Epithelial cell of prostate (primary cell): ENCODE data around the gene VPS13D.

Experiments
- DNase-seq: peaks from one replicate; pipeline ENCODE4 v3.0.0-alpha.2; 2011; ENCODE audit warnings: low read depth, low spot score
- H3K27ac ChIP-seq: fragments of 450-650 bp; 2 replicates; pipeline ENCODE4 v1.5.1; 2017; ENCODE audit warnings: mild to moderate bottlenecking

Gene VPS13D

DNA sequence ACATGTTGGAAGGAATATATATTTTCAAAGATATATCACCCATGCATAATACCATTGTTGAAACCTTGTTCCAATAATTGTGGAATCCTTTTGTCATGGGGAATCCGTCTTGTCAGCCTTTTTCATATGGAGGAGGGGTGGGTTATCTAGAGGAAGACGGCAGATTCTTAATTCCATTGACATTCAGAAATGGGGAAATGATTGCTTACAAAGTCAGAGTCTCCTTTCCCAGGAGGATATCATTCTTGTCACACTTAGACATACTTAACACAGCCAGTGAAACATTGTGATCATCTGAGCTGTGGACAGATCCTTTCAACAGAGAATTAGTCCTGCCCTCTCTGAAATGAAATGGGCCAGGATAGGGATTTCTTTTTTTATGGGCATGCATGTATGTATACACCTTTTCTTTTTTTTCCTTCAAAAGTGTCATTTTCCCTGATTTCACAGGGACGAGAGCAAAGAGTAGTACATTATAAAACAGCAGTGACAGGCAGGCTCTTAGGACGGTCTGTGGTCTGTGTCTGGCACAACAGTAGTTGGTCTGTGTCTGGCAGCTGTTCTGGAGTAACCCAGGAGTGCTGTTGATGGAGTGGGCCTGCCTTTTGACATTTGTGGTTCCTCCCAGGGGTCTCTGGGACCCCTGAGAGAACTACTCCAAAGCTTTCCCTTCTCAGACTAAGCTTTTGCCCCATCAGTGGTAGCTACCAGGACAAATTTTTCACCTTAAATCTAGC is 50.1 kb downstream of the VPS13D start:
- no peak for DNase-seq
- H3K27ac ChIP-seq = no peak overlapping the region

DNA sequence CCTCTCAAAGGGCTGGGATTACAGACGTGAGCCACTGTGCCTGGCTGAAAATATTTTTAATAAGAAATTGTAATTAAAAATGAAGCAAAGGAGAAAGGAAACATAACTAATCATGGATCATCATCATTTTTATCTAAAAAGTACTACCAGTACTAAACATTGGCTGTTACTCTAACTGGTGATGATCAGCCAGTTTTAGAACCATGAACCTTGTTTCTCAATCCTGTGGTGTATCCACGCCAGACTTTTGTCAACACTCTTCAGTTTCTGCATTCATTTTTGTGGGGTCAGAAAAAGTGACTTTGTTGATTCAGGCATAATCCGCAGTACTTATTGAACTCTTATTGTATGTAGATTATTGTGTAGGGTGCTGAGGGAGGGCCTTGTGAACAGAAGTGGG is 52.3 kb downstream of the VPS13D start:
- no peak overlapping the region for H3K27ac ChIP-seq
- DNase-seq = no peak

DNA sequence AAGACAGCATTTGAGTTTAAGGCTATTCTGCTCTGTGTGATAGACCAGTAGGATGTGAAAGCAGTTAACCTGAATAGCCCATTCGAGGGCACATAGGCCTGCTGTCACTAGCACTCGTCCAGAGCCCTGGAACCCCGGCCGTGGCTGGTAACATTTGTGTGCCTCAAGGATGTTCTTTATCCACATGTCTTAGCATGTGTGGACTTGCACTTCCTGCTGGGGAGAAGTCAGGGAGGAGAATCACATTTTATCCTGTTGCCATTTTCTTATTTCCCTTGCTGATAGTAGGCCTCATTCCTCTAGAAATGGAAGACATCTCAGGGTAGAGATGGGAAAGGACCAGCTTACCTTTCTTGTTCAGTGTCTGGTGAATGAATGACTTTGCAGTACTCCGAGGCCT is 54.7 kb downstream of the VPS13D start:
- H3K27ac ChIP-seq = no peak overlapping the region
- no peak for DNase-seq

DNA sequence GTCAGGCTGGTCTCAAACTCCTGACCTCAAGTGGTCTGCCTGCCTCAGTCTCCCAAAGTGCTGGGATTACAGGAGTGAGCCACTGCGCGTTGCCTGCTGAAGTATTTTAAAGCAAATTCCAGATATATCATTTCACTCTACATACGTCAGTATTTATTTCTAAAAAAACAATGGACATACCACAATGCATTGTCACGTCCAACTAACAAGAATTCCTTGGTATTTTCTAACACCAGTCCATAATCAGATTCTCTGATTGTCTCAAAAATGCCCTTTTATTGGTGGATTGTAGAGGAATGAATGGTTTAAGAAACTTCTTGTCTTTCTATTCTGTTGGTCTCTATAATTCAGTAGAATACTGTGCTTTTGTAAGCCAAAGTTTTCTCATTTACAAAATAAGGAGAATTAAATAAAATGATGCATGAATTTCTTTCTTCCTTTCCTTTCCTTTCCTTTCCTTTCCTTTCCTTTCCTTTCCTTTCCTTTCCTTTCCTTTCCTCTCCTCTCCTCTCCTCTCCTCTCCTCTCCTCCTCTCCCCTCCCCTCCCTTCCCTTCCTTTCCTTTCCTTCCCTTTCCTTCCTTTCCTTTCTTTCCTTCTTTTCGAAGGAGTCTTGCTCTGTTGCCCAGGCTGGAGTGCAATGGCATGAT is 55.8 kb downstream of the VPS13D start:
- H3K27ac ChIP-seq = no peak overlapping the region
- no peak for DNase-seq

DNA sequence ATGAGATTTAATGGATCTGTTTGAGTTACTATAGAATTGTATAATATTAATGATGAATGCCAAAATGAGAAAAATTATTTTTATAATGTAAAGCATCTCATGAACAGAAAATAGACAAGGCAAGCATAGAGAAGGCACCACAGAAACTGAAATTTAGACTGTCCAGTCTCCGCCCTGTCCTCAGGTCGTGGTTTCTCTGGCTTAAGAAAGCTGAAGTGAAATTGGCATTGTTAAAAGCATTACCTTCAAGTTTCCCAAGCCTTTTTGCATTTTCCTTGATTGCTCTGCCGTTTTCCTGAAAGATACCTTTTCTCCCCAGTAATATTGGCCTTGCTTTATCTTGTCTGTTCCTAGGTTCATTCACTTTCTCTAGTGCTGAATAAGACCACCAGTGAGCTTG is 58.0 kb downstream of the VPS13D start:
- no peak overlapping the region for H3K27ac ChIP-seq
- DNase-seq = no peak

DNA sequence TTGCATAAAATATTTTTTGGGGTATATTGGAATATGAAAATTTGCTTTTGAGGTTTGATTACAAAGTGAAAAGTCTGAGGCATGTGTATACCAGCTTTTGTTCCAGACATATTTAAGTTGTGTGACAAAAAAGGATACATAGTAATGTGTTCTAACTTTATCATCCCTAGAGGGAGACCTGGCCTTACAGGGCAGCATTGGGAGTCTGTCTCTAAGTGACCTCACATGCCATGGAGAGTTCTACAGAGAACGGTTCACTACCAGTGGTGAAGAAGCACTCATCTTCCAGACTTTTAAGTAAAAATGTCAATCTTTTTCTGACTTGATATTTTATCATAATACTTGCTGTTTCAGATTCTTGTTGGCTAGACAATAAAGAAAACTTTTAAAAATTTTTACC is 61.0 kb downstream of the VPS13D start:
- H3K27ac ChIP-seq = no peak overlapping the region
- DNase-seq = no peak

DNA sequence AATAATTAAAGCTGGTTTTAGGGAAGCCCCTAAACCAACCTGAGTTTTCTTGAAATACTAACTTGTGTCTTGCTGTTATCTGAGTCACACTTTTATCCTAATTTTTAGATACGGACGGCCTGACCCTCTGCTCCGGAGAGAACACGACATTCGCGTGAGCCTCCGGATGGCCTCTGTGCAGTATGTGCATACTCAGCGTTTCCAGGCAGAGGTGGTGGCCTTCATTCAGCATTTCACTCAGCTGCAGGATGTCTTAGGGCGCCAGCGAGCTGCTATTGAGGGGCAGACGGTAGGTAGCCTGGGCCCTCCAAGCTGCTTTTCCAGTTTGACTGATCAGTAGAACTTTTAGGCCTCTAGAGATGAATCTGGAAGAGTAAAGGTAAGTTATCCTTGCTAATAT is 63.6 kb downstream of the VPS13D start:
- H3K27ac ChIP-seq = no peak overlapping the region
- DNase-seq = no peak

DNA sequence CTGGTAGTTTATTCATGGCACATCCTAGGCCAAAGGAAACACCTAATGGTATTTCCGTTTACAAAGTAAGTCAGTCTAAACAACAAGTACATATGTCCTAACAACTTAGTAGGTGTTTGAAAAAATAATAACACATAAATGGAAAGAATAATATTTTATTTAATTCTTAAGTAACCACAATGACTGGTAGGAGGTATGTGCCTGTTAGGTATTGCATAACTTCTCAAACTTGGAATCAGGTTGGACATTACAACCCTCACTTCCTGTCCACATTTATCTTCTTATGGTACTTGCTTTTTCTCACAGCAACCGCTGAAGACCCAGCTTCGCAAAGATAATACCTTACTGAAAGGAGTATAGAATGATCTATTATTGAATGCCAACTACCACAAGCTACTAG is 64.2 kb downstream of the VPS13D start:
- DNase-seq = no peak
- no peak overlapping the region for H3K27ac ChIP-seq

DNA sequence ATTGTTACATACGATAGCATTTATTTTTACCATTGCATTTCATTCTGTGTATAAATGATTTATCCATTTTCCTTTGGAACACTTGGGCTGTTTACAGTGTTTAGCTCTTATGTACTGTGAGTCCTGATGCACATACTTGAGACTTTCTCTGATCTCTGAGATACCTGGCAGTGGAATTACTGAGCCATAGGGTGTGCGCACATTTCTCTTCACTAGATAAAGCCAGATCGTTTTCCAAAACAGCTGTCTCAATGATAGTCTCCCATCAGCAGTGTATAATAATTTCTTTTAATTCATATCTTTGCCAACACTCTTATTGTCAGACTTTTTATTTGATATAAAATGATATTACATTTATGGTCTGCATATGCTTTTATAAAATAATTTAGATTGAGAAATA is 66.2 kb downstream of the VPS13D start:
- DNase-seq = no peak
- no peak overlapping the region for H3K27ac ChIP-seq

DNA sequence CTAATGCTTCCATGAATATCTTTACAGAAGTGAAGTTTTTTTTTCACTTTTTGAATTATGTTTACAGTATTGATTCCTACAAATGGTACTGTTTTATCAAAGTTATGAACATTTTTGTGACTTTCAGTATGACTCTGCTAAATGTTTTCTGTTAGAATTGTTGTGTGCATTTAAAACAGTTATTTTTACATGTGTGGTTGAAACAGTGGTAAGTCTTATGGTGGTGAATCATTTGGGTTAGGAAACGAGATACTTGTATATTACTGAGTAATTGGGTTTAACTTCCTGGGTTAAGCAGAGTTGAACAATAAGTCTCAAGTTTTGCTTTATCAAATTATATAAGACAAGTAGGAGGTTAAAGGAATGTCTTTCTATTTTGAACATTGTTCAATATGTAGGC is 66.8 kb downstream of the VPS13D start:
- H3K27ac ChIP-seq = no peak overlapping the region
- peak; percentile 49 for DNase-seq

DNA sequence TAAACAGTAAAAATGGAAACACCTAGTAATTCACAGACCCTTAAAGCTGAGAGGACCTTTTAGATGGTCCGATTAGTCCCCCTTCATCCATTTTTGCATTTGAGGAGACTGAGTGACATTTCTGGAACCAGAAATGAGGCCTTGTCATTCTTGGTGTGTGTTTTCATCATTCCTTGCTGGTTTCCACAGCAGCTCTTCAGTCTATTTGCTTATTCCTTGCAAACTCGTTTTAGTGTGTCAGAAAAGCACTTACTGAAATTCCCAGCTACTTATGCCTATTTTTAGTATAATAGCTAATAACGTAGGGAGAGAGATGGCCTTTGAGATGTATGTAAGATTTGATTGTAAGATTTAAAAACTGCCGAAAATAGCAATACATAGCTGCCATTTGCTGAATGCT is 70.9 kb downstream of the VPS13D start:
- H3K27ac ChIP-seq = no peak overlapping the region
- no peak for DNase-seq

DNA sequence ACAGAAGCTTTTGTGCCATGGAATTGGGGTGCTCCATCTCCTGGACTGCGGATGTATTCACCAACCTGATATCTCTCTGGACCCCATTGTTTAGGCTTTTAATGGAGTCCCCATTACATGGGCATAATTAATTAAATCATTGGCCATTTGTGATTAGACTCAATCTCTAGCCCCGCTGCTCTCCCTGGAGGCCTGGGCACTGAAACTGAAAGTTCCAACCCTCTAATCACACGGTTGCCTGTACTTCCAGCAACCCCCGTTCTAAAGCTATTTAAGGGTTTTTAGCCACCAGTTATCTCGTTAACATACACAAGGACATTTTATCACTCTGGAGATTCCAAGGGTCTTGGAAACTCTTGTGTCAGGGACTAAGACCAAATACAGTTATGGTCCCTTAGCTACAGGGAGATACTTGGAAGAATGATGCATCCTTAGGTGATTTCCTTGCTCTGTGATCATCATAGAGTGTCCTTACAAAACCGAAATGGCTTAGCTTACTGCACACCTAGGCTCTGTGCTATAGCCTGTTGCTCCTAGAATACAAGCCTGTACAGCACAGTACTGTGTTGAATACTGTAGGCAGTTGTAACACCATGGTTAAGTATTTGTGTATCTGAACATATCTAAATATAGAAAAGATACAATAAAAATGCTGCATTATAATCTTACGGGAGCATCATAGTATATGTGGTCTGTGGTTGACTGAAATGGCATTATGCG is 71.8 kb downstream of the VPS13D start:
- no peak for DNase-seq

DNA sequence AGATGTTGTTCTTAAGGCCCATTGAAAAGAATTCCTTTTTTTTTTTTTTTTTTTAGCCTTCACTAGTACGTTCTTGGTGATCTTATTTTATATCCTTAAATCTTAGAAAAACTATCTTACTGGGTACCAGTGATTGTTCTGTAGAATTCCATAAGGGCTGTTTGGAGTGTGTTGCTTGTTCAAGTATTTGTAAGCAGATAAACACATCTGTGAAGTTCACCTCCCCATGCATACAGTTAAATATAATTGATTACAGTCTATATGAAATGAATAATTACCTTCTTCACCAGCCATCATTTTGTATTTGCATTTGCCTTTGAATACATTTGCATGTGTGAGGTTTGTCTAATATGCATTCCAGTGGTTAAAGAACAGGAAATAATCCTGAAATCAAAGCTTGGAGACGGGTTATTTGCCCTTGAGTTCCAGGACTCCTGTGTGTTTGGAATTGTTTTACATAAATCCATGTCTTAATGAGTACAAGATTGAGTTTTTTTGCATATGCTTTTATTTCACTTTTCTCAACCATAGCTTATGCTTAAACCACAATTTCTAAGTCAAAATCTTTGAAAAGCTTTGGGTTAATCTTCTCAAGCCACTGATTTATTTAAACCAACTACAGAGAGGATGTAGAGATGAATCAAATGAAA is 73.1 kb downstream of the VPS13D start:
- H3K27ac ChIP-seq = no peak overlapping the region
- no peak for DNase-seq

More for the DNA sequence above, 71.8 kb downstream of the VPS13D start:
- no peak overlapping the region for H3K27ac ChIP-seq

DNA sequence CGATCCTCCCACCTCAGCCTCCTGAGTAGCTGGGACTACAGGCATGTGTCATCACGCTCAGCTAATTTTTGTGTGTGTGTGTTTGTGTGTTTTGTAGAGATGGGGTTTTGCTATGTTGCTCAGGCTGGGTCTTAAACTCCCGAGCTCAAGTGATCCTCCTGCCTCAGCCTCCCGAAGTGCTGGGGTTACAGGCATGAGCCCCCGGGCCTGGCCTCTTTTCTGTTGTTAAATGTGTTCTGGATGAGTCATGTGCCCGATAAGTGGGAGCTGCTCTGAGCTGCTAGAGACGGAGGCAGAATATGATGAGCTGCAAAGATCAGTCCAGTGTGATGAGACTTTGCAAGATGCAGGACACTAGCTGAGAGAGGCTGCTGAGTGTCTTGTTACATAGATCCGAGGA is 75.5 kb downstream of the VPS13D start:
- no peak for DNase-seq
- no peak overlapping the region for H3K27ac ChIP-seq

DNA sequence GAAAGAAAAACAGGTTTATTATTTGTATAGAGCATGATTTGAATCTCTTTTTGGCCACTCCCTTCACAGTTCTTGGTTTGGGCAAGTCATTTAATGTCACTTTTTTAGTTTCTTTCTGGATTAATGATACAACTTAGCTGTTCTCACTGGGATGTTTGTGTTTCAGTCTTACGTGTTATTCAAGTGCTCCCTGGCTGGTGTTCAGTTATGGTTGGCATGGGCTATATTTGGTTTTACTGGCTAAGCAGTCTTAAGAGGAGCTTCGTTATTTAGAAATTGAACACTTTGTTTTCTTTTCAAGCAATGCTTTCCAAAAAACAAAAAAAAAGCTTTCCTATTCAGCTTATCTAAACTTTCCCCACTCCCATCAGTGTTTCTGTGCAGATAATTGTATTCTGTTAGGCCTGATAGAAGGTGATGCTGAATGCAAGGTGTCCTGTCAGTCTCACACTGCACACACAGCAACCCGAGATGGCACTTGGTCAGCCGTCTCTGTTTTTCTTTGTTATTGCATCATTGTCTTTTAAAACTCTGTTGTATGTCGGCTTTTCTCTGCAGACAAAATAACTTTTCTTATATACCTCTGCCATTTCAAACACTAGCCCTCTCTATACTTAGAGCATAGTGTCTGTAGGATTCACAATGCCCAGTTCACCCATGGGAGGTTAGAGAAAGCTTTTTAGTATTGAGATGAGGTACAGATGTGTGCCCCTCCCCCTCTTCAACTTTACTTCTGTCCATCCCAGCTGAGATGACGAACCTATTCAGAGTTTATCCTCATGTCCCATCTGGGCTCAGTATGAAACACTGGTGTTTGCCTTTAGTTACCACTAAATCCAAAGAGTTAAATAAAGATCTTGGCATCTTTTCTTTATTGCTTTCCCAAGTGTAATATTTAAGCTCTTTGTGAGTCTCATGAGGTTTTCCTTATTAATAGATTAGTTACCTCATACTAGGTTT is 80.2 kb downstream of the VPS13D start:
- no peak overlapping the region for H3K27ac ChIP-seq
- DNase-seq = no peak

DNA sequence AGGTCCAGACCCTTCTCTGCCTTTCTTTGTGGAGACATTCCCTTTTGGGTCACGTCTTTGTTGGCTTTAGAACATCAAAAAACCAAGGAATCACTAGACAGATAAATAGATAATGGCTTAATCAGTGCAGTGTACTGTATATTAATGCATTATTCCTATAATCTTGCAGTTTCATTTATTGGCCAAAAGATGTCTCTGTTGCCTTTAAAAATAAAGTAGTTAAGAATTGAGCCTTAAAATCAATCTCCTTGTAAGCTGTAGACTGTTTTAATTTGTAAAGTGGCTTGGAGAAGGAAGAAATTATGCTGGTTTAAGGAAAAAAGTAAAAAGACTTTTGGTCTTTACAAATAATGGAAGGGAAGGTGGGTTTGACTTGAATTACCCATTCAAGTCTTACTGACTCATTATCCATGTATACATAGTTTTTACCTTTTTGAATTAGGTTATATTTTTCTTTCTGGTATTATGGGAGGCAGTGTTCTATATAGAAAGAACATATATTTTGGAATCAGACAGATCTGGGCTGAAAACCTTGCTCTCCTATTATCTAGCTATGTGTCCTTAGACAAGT is 84.6 kb downstream of the VPS13D start:
- no peak for DNase-seq

DNA sequence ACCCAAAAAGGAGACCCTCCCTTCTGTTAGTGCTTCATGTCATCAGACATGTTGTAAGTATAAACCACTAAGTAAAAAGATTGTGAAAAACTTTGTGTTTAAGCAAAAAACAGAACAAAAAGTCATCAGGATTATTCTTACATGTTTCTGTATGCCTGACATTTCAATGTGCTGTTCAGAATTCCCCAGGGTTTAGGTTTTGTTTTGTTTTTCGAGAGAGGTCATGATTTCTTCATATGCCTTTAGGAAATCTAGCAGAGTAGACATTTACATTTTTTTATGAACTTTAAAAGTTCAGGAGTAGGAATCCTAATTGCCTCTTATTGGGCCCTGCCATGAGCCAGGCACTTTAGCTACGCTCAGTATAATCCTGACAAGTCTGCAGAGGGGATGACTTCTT is 85.3 kb downstream of the VPS13D start:
- no peak for DNase-seq

More for the DNA sequence above, 84.6 kb downstream of the VPS13D start:
- H3K27ac ChIP-seq = no peak overlapping the region

DNA sequence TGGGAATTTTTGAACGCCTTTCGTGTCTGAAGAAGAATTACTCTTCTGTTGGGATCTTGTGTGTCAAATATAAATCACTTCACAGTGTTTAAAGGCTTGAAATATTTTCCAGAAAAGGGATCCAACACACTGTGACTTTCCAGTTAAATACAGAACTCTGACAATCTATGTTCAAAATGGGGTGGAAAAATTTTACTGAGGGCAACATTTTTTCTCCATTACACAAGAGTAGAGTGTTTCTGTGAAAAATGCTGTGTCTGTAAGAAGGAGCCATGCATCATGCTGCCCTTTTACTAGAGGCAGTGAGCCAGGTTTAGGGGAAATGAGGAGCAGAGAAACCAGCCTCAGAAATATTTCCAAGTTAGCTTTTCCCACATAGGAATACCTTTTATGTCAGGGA is 86.5 kb downstream of the VPS13D start:
- H3K27ac ChIP-seq = no peak overlapping the region
- DNase-seq = no peak

More for the DNA sequence above, 85.3 kb downstream of the VPS13D start:
- H3K27ac ChIP-seq = no peak overlapping the region

DNA sequence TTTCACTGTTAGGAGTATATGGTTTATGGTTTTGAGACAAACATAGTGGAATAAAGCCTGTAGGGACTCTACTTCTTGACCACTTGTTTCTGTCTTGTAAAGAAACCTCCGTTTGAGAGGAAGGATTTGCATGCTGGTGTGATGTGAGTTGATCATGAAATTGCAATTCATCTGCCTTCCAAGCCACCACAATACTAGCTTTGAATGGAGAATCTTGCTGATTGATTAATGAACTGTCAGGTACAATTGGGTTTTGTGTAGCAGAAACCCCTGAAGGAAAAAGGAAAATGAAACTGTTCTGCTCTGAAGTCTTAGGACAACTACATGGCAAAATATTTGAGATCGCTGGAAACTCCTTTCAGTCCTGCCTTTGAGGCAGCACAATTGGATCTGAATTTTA is 90.7 kb downstream of the VPS13D start:
- DNase-seq = no peak
- no peak overlapping the region for H3K27ac ChIP-seq

DNA sequence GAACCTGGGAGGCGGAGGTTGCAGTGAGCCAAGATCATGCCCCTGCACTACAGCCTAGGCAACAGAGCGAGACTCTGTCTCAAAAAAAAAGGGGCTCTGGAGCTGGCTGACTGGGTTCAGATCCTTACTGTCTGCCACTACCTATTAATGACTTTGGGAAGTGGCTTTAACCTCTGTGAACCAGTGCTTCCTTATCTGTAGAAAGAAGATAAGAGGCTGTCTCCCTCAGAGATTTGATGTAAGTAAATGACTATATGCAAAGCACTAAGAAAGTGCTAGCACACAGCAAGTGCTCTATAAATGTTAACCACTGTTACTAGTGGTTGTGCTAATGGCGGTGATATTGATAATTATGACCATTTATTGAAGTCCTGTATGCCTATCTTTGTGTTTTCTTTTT is 94.6 kb downstream of the VPS13D start:
- no peak for DNase-seq
- H3K27ac ChIP-seq = no peak overlapping the region
